CD8-positive, alpha-beta memory T cell (primary cell): ENCODE measurements around the gene OR2T5. TPM values are rescaled to one million over a fixed set of nuclear protein-coding genes. Genes with fewer than 3 reads are reported as not detected.
"Not testable (repeated sequence)": the region's sequence is repeated elsewhere in the genome, so short reads cannot be mapped to it uniquely, and the experiment has no call there.

ENCODE experiments used
- CTCF ChIA-PET: fragments of 350-600 bp; sonication (Branson Sonifier 250); formaldehyde crosslinking; loops from one replicate; lab custom pipeline; 2021; ENCODE audit warnings: antibody characterized with exemption; lab: Charles Lee
- POLR2A ChIA-PET: fragments of 350-600 bp; sonication (Branson Sonifier 250); formaldehyde crosslinking; loops from one replicate; lab custom pipeline; 2021; ENCODE audit warnings: antibody characterized with exemption; lab: Charles Lee
- DNase-seq, 5 donors: peaks; one replicate each; pipeline versions ENCODE4 v3.0.0 to v3.0.0-alpha.2; 2020 to 2022; ENCODE audit warnings: mixed read lengths in 1 of 5
- H3K27ac ChIP-seq: one replicate; pipeline ENCODE4 v1.7.0; 2013; ENCODE audit warnings: low read depth, mild to moderate bottlenecking, low read length, moderate library complexity
- H3K27me3 ChIP-seq: 2 replicates; pipeline ENCODE4 v1.7.0; 2013; ENCODE audit warnings: low read length, mild to moderate bottlenecking; ENCODE audit not compliant: insufficient read depth, poor library complexity, severe bottlenecking
- H3K36me3 ChIP-seq: 2 replicates; pipeline ENCODE4 v1.7.0; 2013; ENCODE audit warnings: mild to moderate bottlenecking, low read length, moderate library complexity; ENCODE audit not compliant: insufficient read depth
- H3K4me1 ChIP-seq: 2 replicates; pipeline ENCODE4 v1.7.0; 2013; ENCODE audit warnings: mild to moderate bottlenecking, low read length, moderate library complexity; ENCODE audit not compliant: insufficient read depth
- H3K4me3 ChIP-seq: 2 replicates; pipeline ENCODE4 v1.7.0; 2013; ENCODE audit warnings: mild to moderate bottlenecking, low read length
- H3K9me3 ChIP-seq: 2 replicates; pipeline ENCODE4 v1.7.0; 2013; ENCODE audit warnings: mild to moderate bottlenecking, low read length
- H3K27ac Mint-ChIP-seq, 8 donors: one replicate each; pipeline ENCODE4 v1.8.0; 2020 to 2021; ENCODE audit warnings: mixed read lengths in 8 of 8, mild to moderate bottlenecking in 6 of 8, inconsistent platforms in 3 of 8, moderate library complexity in 3 of 8
- H3K27me3 Mint-ChIP-seq, 2 donors: one replicate each; pipeline ENCODE4 v1.8.0; 2020 to 2021; ENCODE audit warnings: mixed read lengths in 2 of 2, mild to moderate bottlenecking in 1 of 2, moderate library complexity in 1 of 2
- H3K36me3 Mint-ChIP-seq, 3 donors: one replicate each; pipeline ENCODE4 v1.8.0; 2020 to 2021; ENCODE audit warnings: mixed read lengths in 3 of 3, inconsistent platforms in 1 of 3, mild to moderate bottlenecking in 1 of 3
- H3K4me1 Mint-ChIP-seq, 3 donors: one replicate each; pipeline ENCODE4 v1.8.0; 2020 to 2021; ENCODE audit warnings: mixed read lengths in 3 of 3, inconsistent platforms in 1 of 3, mild to moderate bottlenecking in 1 of 3
- H3K4me3 Mint-ChIP-seq, 7 donors: one replicate each; pipeline ENCODE4 v1.8.0; 2020 to 2021; ENCODE audit warnings: mixed read lengths in 7 of 7, mild to moderate bottlenecking in 6 of 7, moderate library complexity in 4 of 7, inconsistent platforms in 2 of 7
- H3K9me3 Mint-ChIP-seq, 5 donors: one replicate each; pipeline ENCODE4 v1.8.0; 2020 to 2022; ENCODE audit warnings: mixed read lengths in 5 of 5, mild to moderate bottlenecking in 3 of 5, moderate library complexity in 2 of 5, inconsistent platforms in 1 of 5
- polyA plus RNA-seq: library from polyadenylated mRNA; unstranded; fragments of 300-500 nt; fragmentation: Illumina TruSeq; gene quantifications from one replicate; pipeline ENCODE4 v1.2.3, GENCODE V29; 2021
- total RNA-seq, 2 experiments: library from RNA; stranded (reverse); gene quantifications; one replicate each; pipeline ENCODE4 v1.2.3, GENCODE V29; 2021

The OR2T5 gene
- total and polyA plus RNA-seq, 3 experiments from 2014 or later, result not detected

- H3K27me3 Mint-ChIP-seq, H3K36me3 Mint-ChIP-seq, H3K27me3 ChIP-seq, POLR2A ChIA-PET, H3K9me3 Mint-ChIP-seq, H3K27ac Mint-ChIP-seq, CTCF ChIA-PET, DNase-seq, H3K36me3 ChIP-seq, H3K9me3 ChIP-seq, H3K4me3 Mint-ChIP-seq, H3K4me1 ChIP-seq, H3K4me1 Mint-ChIP-seq, H3K4me3 ChIP-seq, H3K27ac ChIP-seq: not testable (repeated sequence)
Measured at GRCh38 chr1:248475660-248476059, 12.7 kb upstream of the OR2T5 start.

DNA sequence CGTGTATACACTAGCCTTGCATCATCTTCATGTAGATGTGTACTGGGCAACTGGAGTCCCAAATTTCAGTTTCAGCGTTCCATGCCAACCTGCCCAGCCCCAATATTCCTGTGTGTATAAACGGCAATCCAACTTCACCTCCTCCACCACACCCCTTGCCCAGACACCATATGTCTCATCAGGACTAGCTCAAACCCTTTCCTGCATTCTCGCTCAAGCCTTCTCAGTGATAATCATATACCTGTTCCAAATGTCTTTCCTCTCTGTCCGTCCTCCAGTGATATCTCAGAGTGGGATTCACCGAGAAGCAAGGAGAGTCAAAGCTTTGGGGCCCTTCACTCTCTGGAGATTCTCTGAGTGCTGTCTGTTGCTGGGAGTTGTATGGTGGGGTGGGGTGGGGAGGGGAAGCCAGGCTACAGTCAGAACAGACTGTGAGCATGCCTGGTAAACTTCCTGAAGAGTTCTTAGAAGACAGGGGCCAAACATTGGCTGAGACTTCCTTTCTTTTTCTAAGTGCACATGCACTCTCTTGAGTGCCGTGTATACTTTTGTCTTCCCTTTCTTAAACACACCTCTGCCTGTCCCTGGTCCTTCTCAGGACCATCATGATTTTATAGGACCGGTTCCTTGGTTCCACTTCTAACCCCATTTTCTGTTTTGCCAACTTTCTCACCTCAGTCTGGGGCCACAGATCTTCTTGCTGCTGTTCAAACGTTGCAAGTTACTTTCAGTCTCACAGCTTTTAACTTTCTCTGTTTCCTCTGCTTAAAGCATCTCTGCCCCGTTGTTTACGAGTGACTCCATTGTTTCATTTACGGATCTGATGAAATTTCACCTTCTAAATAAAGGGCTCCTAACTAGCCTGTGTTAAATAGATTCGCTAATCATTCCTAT lies 6.5 kb upstream of the OR2T5 start:
- CTCF ChIA-PET, result not testable (repeated sequence)
- DNase-seq, result peak in 2 of 5 donors; percentile 14 to 59

GRCh38 chr1:248496661-248497060 lies 8.3 kb downstream of the OR2T5 start:
- POLR2A ChIA-PET, H3K36me3 Mint-ChIP-seq, H3K4me1 Mint-ChIP-seq: not testable (repeated sequence)

More for the DNA sequence above, 6.5 kb upstream of the OR2T5 start:
- Mint-ChIP-seq H3K27ac (peak overlapping the region in 7 of 8 donors; percentile 73 to 91 (median 89)), H3K4me3 (peak overlapping the region; percentile 55 to 88 (median 85)), H3K4me1 (peaks cover 9 to 14% (median 12%) of the 10 kb centered on the region in 3 donors)
- POLR2A ChIA-PET, H3K4me1 ChIP-seq, H3K27me3 ChIP-seq, H3K27ac ChIP-seq, H3K36me3 ChIP-seq, H3K27me3 Mint-ChIP-seq, H3K9me3 Mint-ChIP-seq, H3K9me3 ChIP-seq, H3K36me3 Mint-ChIP-seq: not testable (repeated sequence)
- H3K4me3 ChIP-seq, result peak overlapping the region; percentile 34

GRCh38 chr1:248500305-248501035 lies 12.1 kb downstream of the OR2T5 start:
- H3K36me3 Mint-ChIP-seq, H3K27me3 ChIP-seq, H3K27ac ChIP-seq, H3K4me1 ChIP-seq, H3K9me3 ChIP-seq, H3K4me3 ChIP-seq, H3K27me3 Mint-ChIP-seq, H3K9me3 Mint-ChIP-seq, H3K36me3 ChIP-seq, POLR2A ChIA-PET, H3K4me1 Mint-ChIP-seq, DNase-seq, H3K27ac Mint-ChIP-seq, CTCF ChIA-PET, H3K4me3 Mint-ChIP-seq: not testable (repeated sequence)

More at GRCh38 chr1:248496661-248497060, 8.3 kb downstream of the OR2T5 start:
- H3K36me3 ChIP-seq, H3K27ac ChIP-seq, H3K9me3 ChIP-seq, DNase-seq, H3K4me1 ChIP-seq, H3K27ac Mint-ChIP-seq, CTCF ChIA-PET, H3K4me3 ChIP-seq, H3K9me3 Mint-ChIP-seq, H3K4me3 Mint-ChIP-seq, H3K27me3 Mint-ChIP-seq, H3K27me3 ChIP-seq: not testable (repeated sequence)

- POLR2A ChIA-PET, H3K27me3 ChIP-seq, H3K4me3 ChIP-seq, H3K36me3 ChIP-seq, H3K4me1 ChIP-seq, DNase-seq, H3K4me1 Mint-ChIP-seq, H3K27ac ChIP-seq, H3K27ac Mint-ChIP-seq, H3K36me3 Mint-ChIP-seq, H3K27me3 Mint-ChIP-seq, H3K9me3 ChIP-seq, H3K4me3 Mint-ChIP-seq, H3K9me3 Mint-ChIP-seq, CTCF ChIA-PET: not testable (repeated sequence)
Measured at GRCh38 chr1:248507773-248508172, 19.4 kb downstream of the OR2T5 start, which contains the start of gene OR2G6. OR2G6 (plus strand) TSS chr1:248508073; CDS start chr1:248521647, 13,574 bp downstream.

- H3K4me1 Mint-ChIP-seq, H3K36me3 Mint-ChIP-seq, H3K27ac ChIP-seq, POLR2A ChIA-PET, H3K36me3 ChIP-seq, H3K4me3 ChIP-seq, H3K27me3 Mint-ChIP-seq, CTCF ChIA-PET, H3K4me3 Mint-ChIP-seq, H3K9me3 ChIP-seq, DNase-seq, H3K27me3 ChIP-seq, H3K9me3 Mint-ChIP-seq, H3K4me1 ChIP-seq, H3K27ac Mint-ChIP-seq: not testable (repeated sequence)
Measured at GRCh38 chr1:248510217-248510616, 21.8 kb downstream of the OR2T5 start.

- no peaks in the 10 kb centered on the region for H3K4me1 ChIP-seq
- H3K27ac ChIP-seq, result no peak overlapping the region
- peaks cover 7 to 9% of the 10 kb centered on the region in 2 donors for H3K27me3 Mint-ChIP-seq
- ChIA-PET CTCF (no interaction called here), POLR2A (no interaction called here)
- H3K36me3 ChIP-seq, result no peaks in the 10 kb centered on the region
- DNase-seq, result no peak
- no peak overlapping the region for H3K27ac Mint-ChIP-seq
- no peaks in the 10 kb centered on the region for H3K9me3 ChIP-seq
- H3K36me3 Mint-ChIP-seq, result no peaks in the 10 kb centered on the region
- H3K4me1 Mint-ChIP-seq, result no peaks in the 10 kb centered on the region
- no peak overlapping the region for H3K4me3 ChIP-seq
- peaks cover 0 to 4% (median 0%) of the 10 kb centered on the region in 5 donors for H3K9me3 Mint-ChIP-seq
- H3K4me3 Mint-ChIP-seq, result no peak overlapping the region
- H3K27me3 ChIP-seq, result no peaks in the 10 kb centered on the region
Measured at GRCh38 chr1:248521856-248522255, 33.5 kb downstream of the OR2T5 start.

- H3K36me3 ChIP-seq, H3K9me3 ChIP-seq, H3K27me3 ChIP-seq, H3K27ac Mint-ChIP-seq, H3K36me3 Mint-ChIP-seq, H3K4me3 Mint-ChIP-seq, DNase-seq, H3K4me1 ChIP-seq, H3K27me3 Mint-ChIP-seq, H3K4me1 Mint-ChIP-seq, H3K9me3 Mint-ChIP-seq, H3K4me3 ChIP-seq, H3K27ac ChIP-seq, POLR2A ChIA-PET, CTCF ChIA-PET: not testable (repeated sequence)
Measured at GRCh38 chr1:248537449-248537848, 49.1 kb downstream of the OR2T5 start.
